Testis (tissue), 2 donors: ENCODE results near the gene EPHA7.

Source experiments
- CTCF ChIP-seq, 3 experiments: fragments of 450-650 bp in 2 of 3; fragments of 200-600 bp in 1 of 3; sonication (generic) in 1 of 3; IDR thresholded peaks; one replicate each; pipeline ENCODE4 v1.5.1; 2016 to 2019; ENCODE audit warnings: antibody characterized with exemption in 3 of 3, mild to moderate bottlenecking in 2 of 3, moderate library complexity in 1 of 3
- POLR2A ChIP-seq: fragments of 450-650 bp; IDR thresholded peaks from one replicate; pipeline ENCODE4 v1.6.1; 2017; ENCODE audit warnings: antibody characterized with exemption, mild to moderate bottlenecking, moderate library complexity

DNA sequence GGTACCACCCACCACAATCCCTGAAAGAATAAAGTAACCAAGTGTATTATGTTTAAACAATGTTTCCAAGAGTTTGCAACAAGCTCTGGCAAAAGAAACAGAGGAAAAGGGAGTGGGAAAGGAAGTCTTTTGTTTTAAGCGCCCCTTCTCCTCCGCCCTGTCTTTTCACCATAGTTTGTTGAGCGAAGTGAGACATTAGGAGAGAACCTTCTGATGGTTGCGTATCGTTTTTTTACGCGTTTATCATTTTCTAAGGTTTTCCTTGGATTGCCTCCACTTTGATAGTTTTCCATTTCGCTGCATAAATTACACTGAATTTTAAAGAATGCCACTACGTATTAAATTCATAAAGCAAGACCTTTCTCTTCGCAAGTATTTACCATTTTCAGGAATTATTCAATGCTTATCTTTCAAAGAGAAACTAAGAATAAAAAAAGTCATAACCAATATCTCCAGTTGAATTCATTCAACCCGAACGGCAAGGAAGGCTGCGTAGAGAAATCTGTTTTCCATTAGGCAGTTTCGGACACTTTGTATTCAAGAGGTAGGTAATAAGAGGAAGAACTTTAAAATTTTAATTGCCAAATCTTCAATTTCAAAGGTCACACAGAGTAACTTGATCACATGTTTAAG, 920 bp upstream of the EPHA7 start:
- TF ChIP-seq CTCF (IDR thresholded peaks at IDR 0.05) (no peak), POLR2A (no peak)
